Germinal center (tissue), 1 donor: ENCODE data around the gene FGF19.

Source experiments
- DNase-seq: peaks from one replicate; pipeline ENCODE4 v3.0.0; 2012; ENCODE audit warnings: mixed read lengths, low spot score

FGF19 gene, protein sequence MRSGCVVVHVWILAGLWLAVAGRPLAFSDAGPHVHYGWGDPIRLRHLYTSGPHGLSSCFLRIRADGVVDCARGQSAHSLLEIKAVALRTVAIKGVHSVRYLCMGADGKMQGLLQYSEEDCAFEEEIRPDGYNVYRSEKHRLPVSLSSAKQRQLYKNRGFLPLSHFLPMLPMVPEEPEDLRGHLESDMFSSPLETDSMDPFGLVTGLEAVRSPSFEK

DNA sequence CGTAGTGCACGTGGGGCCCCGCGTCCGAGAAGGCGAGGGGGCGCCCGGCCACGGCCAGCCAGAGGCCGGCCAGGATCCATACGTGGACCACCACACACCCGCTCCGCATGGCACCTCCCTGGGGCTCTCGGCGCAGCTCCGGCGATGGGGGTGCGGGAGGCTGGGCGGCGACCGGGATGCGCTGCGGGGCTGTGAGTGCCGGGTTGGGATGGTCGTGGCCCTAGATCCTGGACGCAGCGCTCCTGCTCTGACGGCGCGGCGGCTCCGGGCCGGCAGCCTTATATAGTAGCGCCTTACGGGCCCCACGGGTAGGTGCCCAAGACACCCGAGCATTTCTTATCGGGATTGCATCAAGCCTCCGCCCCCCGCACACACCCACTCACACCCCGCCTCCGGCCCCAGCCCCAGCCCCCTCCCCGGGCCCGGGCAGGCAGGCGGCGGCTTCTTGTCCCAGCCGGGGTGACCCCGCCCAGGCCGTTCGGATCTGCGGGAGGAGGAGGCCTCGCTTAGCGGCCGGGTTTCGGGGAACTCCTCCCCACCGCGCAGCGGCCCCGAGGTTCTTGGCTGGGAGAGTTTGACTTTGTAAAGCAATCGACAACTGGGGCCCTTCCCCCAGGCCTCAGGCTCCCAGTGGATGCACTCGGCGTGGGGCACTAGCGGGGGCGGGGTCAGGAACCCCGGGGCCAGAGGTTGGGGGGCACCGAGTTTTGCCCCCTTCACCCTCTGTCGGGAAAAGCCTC is at the start of gene FGF19:
Gene FGF19, minus strand, starts transcription at position 255 of the 740 bp plus-strand sequence. Its CDS starts 146 bp downstream, at position 109.
- DNase-seq, result no peak

- DNase-seq, result no peak
These were observed 49.1 kb upstream of the FGF19 start for GRCh38 chr11:69752890-69753289.

- no peak for DNase-seq
These were observed 47.2 kb upstream of the FGF19 start for GRCh38 chr11:69750875-69751597.

DNA sequence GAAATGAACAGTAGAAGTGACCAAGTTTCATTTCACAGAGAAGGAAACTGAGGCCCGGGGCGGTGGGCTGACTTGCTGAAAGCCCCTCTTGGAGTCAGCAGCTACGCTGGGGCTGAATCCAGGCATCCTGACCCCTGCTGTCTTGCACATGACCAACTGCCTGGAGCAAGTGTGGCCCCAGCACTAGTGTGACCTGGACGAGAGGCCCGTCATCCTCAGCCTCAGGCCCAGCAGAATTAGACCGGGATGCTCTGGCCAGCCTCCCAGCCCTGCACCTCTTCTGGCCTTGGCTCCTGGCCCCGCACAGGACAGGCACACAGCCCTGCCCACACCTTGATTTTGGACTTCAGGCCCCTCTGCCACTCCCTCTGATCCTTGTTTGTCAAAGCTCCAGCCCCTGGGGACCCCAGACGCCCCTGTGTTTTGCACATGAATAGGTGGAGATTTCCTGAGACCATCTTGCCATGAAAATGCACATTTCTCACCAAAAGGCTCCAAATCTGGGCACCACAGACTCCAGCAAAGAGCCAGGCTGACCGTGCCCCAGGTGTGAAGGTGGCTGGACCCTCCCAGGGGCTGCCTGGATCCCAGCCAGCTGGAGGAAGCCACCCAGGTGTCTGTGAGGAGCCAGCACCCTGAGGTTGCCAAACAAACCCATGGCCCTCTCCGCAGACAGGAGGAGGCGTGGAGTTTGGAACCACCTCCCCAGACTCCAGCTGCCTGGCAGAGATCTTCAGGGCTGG is 46.5 kb upstream of the FGF19 start:
- DNase-seq, result no peak

GRCh38 chr11:69748637-69749036 is 44.8 kb upstream of the FGF19 start:
- no peak for DNase-seq

GRCh38 chr11:69746752-69747742 is 43.2 kb upstream of the FGF19 start:
- DNase-seq, result no peak

DNA sequence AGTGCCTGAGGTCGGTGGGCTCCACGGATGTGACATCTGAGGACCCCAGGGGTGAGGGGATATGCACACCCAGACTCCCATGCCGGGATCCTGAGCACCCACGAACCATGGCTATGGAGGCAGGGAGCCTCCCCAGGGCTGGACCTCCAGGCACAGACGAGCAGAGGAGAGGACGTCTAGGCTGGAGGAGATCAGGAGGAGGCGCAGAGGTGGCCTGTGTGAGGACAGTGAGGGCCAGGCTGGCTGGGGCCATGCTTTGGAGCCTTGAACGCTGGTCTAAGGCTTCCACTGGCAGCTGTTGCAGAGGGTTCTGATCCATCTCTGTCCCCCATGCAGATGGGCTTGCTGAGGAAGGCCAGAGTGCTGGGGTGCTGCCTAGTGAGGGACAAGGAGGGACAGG is 42.3 kb upstream of the FGF19 start:
- DNase-seq, result no peak

DNA sequence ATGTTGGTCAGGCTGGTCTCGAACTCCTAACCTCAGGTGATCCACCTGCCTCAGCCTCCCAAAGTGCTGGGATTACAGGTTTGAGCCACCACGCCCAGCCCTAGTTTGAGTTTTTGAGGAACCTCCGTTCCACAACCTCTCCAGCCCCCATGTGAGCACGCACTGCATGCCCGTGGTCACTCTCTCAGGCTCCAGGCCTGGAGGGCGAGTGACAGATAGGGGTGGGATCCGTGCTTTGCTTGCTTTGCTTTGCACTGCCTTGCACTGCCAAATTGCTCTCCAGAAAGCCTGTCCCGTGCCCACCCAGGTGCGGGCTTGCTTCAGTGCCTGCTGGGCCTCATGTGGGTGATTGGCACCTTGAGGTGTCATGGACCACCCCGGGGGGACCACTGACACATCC is 41.4 kb upstream of the FGF19 start:
- DNase-seq, result no peak

- DNase-seq, result no peak
These were observed 40.6 kb upstream of the FGF19 start for GRCh38 chr11:69744435-69744834.

- no peak for DNase-seq
These were observed 31.0 kb upstream of the FGF19 start for GRCh38 chr11:69734841-69735240.

GRCh38 chr11:69734367-69734766 is 30.5 kb upstream of the FGF19 start:
- DNase-seq, result no peak

- no peak for DNase-seq
These were observed 29.1 kb upstream of the FGF19 start for GRCh38 chr11:69732910-69733309.

DNA sequence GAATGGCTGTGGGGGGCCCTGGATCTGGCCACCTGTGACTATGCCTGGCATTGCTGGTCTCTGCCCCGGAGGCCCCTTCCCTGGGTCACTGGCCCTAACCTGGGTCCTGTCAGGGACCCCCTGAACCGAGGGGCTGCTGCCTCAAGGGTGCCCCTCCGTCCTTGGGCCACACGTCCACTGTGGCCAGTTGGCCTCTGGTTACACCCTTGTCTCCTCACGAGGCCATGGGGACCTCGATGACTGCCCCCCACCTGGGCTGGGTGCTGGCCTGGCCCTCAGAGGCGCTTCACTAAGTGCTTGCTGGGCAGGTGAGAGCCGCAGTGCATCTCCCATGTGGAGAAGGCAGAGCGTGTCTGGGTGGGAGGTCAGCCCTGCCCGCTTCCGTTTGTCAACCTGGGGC is 27.3 kb upstream of the FGF19 start:
- DNase-seq, result no peak

- DNase-seq, result no peak
These were observed 26.7 kb upstream of the FGF19 start for GRCh38 chr11:69730500-69730899.

DNA sequence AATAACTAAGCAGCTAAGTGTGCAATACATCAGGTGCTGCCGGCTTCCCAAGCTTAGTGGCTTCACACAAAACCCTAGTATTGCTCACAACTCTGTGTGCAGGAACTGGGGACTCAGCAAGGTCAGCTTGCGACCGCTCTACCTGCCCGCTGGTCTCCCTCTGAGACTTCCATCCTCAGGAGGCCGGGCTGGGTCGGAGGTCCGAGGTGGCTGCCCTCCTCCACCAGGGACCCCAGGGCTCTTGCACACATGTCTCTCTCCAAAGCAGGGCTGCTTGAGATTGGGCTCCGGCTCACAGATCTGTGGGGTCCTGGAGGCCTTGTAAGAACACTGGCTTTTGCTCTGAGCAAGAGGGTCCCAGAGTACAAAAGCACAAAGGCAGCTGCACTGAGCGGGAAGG is 25.4 kb upstream of the FGF19 start:
- no peak for DNase-seq

GRCh38 chr11:69727266-69727665 is 23.4 kb upstream of the FGF19 start:
- no peak for DNase-seq

DNA sequence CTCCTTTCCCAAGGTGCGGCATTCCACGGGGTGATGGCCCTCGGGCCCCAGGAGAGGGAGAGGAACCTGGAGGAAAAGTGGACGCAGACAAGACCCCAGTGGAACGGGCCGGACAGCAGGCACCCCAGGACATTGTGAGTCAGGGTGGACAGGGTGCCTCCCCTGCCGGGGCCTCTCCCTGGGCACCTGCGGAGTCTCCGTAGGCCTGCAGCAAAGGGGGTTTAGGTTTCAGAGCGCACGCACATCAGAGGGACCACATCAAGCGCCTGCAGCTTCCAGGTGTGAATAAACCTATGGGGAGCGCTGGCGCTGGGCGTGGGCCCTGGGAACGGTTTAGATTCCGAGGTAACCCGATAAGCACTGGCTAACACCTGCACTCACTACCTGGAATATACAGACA is 22.7 kb upstream of the FGF19 start:
- no peak for DNase-seq

DNA sequence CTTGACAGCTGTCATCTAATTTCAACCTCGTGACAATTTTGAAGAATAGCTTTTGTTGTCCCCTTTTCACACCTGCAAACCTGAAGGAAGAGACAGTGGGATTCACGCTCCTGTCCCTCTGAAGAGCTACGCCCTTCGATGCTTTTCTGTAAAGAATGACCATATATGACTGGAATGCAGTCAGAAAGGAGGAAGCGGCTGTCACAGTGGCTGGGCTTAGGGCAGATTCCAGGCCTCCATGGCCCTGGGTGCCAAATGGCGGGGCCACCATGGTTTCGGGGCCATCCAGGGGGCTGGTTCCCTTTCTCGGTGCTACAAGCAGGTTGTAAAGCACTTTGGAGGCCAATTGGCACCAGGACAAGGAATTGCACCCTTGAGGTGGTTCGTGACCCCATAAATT is 22.2 kb upstream of the FGF19 start:
- no peak for DNase-seq

- DNase-seq, result no peak
These were observed 17.9 kb upstream of the FGF19 start for GRCh38 chr11:69721745-69722144.

- DNase-seq, result no peak
These were observed 17.3 kb upstream of the FGF19 start for GRCh38 chr11:69721106-69721505.

GRCh38 chr11:69718912-69719311 is 15.1 kb upstream of the FGF19 start:
- no peak for DNase-seq
